HuH-7.5 (cell line): ENCODE measurements around the gene SERF1B.
"Not testable (repeated sequence)": the region's sequence is repeated elsewhere in the genome, so short reads cannot be mapped to it uniquely, and the experiment has no call there.

Source experiments
- DNase-seq: peaks from one replicate; pipeline ENCODE4 v3.0.0; 2011; ENCODE audit warnings: low spot score

SERF1B gene

GRCh38 chr5:70025106-70025844 is at the start of gene SERF1B:
TSS of gene SERF1B (plus strand) at chr5:70025251. CDS start at chr5:70025452, 201 bp downstream.
- DNase-seq = not testable (repeated sequence)

GRCh38 chr5:69991713-69992112 is 33.3 kb upstream of the SERF1B start:
- not testable (repeated sequence) for DNase-seq

- not testable (repeated sequence) for DNase-seq
Observed at GRCh38 chr5:69995535-69995934, 29.5 kb upstream of the SERF1B start.

- DNase-seq = not testable (repeated sequence)
Observed at GRCh38 chr5:70020660-70021059, 4.4 kb upstream of the SERF1B start.

GRCh38 chr5:70025845-70026145 is 744 bp downstream of the SERF1B start:
- not testable (repeated sequence) for DNase-seq

GRCh38 chr5:70031204-70031603 is 6.2 kb downstream of the SERF1B start:
- not testable (repeated sequence) for DNase-seq

- not testable (repeated sequence) for DNase-seq
Observed at GRCh38 chr5:70041411-70041810, 16.4 kb downstream of the SERF1B start.

- not testable (repeated sequence) for DNase-seq
Observed at GRCh38 chr5:70049790-70050142, 24.7 kb downstream of the SERF1B start.

- not testable (repeated sequence) for DNase-seq
Observed at GRCh38 chr5:70056289-70056942, 31.4 kb downstream of the SERF1B start.

- not testable (repeated sequence) for DNase-seq
Observed at GRCh38 chr5:70057140-70057539, 32.1 kb downstream of the SERF1B start.

GRCh38 chr5:70077632-70078031 is 52.6 kb downstream of the SERF1B start:
- DNase-seq = not testable (repeated sequence)

GRCh38 chr5:70088907-70089464 is 63.9 kb downstream of the SERF1B start:
- DNase-seq = not testable (repeated sequence)

GRCh38 chr5:70091776-70092175 is 66.7 kb downstream of the SERF1B start:
- DNase-seq = not testable (repeated sequence)
